K562 (cell line): Measurements from ENCODE around the gene MUC3A. TPM values are rescaled to one million over a fixed set of nuclear protein-coding genes. Genes with fewer than 3 reads are reported as not detected.
"Not testable (repeated sequence)": the region's sequence is repeated elsewhere in the genome, so short reads cannot be mapped to it uniquely, and the experiment has no call there.

ENCODE experiments used
- ADNP ChIP-seq: fragments of 200-800 bp; sonication (Bioruptor generic); IDR thresholded peaks from 2 replicates; pipeline ENCODE4 v1.6.1; 2016; ENCODE audit warnings: missing genetic modification characterization, missing compliant biosample characterization
- ARID1B ChIP-seq: fragments of 450-650 bp; IDR thresholded peaks from 2 replicates; pipeline ENCODE4 v1.6.1; 2016; ENCODE audit warnings: antibody characterized with exemption, mild to moderate bottlenecking, inconsistent platforms
- ATF1 ChIP-seq, 2 experiments: fragments of 450-650 bp in 1 of 2; IDR thresholded peaks; 2 replicates each; pipeline ENCODE4 v1.6.1; 2016; ENCODE audit warnings: missing compliant biosample characterization in 1 of 2, missing genetic modification characterization in 1 of 2
- CREM ChIP-seq: IDR thresholded peaks from 2 replicates; pipeline ENCODE4 v1.6.1; 2014; ENCODE audit warnings: antibody characterized with exemption, low read depth
- CXXC5 ChIP-seq: fragments of 250-450 bp; sonication (Bioruptor Pico); IDR thresholded peaks from 2 replicates; pipeline ENCODE4 v1.8.0; 2022; ENCODE audit warnings: inconsistent platforms, mild to moderate bottlenecking, moderate library complexity
- DPF2 ChIP-seq: fragments of 450-650 bp; IDR thresholded peaks from 2 replicates; pipeline ENCODE4 v1.6.1; 2016
- ELF4 ChIP-seq: fragments of 450-650 bp; formaldehyde crosslinking; IDR thresholded peaks from 2 replicates; pipeline ENCODE4 v1.4.0; 2022; ENCODE audit warnings: missing genetic modification characterization
- FOSL1 ChIP-seq: fragments of 200-800 bp; sonication (Bioruptor generic); conservative IDR thresholded peaks from 2 replicates; pipeline ENCODE4 v1.6.1; 2016; ENCODE audit warnings: missing genetic modification characterization, missing compliant biosample characterization
- FOXM1 ChIP-seq, 2 experiments: fragments of 450-650 bp in 1 of 2; sonication (generic) in 1 of 2; formaldehyde crosslinking in 1 of 2; IDR thresholded peaks; 2 replicates each; pipeline versions ENCODE4 v1.6.1 to v1.9.0; 2017 to 2022; ENCODE audit warnings: low read depth in 2 of 2, mild to moderate bottlenecking in 2 of 2, missing genetic modification reagents in 1 of 2, moderate library complexity in 1 of 2
- GATAD2A ChIP-seq: fragments of 450-650 bp; IDR thresholded peaks from 2 replicates; pipeline ENCODE4 v1.6.1; 2017
- LEF1 ChIP-seq: fragments of 450-650 bp; IDR thresholded peaks from 2 replicates; pipeline ENCODE4 v1.6.1; 2016; ENCODE audit warnings: mild to moderate bottlenecking
- MAZ ChIP-seq, 2 experiments: fragments of 450-650 bp in 1 of 2; sonication (generic) in 1 of 2; formaldehyde crosslinking; IDR thresholded peaks in 1 of 2; conservative IDR thresholded peaks in 1 of 2; 2 replicates each; pipeline versions ENCODE4 v1.4.0 to v1.5.0; 2020; ENCODE audit warnings: mild to moderate bottlenecking in 1 of 2, missing genetic modification reagents in 1 of 2
- MEIS2 ChIP-seq: fragments of 450-650 bp; IDR thresholded peaks from 2 replicates; pipeline ENCODE4 v1.6.1; 2014; ENCODE audit warnings: mild to moderate bottlenecking; ENCODE audit not compliant: partially characterized antibody
- MTA1 ChIP-seq: fragments of 450-650 bp; IDR thresholded peaks from 2 replicates; pipeline ENCODE4 v1.6.1; 2017; ENCODE audit warnings: borderline replicate concordance
- NBN ChIP-seq: fragments of 450-650 bp; IDR thresholded peaks from 2 replicates; pipeline ENCODE4 v1.6.1; 2016; ENCODE audit warnings: low read depth, mild to moderate bottlenecking
- NCOR1 ChIP-seq: fragments of 450-650 bp; IDR thresholded peaks from 2 replicates; pipeline ENCODE4 v1.6.1; 2016; ENCODE audit warnings: mild to moderate bottlenecking, moderate library complexity
- NFIC ChIP-seq: fragments of 450-650 bp; IDR thresholded peaks from 2 replicates; pipeline ENCODE4 v1.6.1; 2017; ENCODE audit warnings: mild to moderate bottlenecking, inconsistent platforms
- PHF20 ChIP-seq: fragments of 450-650 bp; IDR thresholded peaks from 2 replicates; pipeline ENCODE4 v1.6.1; 2018; ENCODE audit not compliant: partially characterized antibody
- PML ChIP-seq: IDR thresholded peaks from 2 replicates; pipeline ENCODE4 v1.6.1; 2012; ENCODE audit warnings: low read length, inconsistent platforms
- SMARCA4 ChIP-seq: fragments of 450-650 bp; IDR thresholded peaks from 2 replicates; pipeline ENCODE4 v1.6.1; 2016
- SMARCC2 ChIP-seq: fragments of 450-650 bp; IDR thresholded peaks from 2 replicates; pipeline ENCODE4 v1.6.1; 2017; ENCODE audit warnings: antibody characterized with exemption, moderate library complexity, mild to moderate bottlenecking, low read depth
- STAT5A ChIP-seq: IDR thresholded peaks from 2 replicates; pipeline ENCODE4 v1.6.1; 2012; ENCODE audit warnings: low read length, inconsistent platforms, borderline replicate concordance
- TAF1 ChIP-seq: IDR thresholded peaks from 2 replicates; pipeline ENCODE4 v1.6.1; 2011; ENCODE audit warnings: mild to moderate bottlenecking, low read length, moderate library complexity; ENCODE audit not compliant: insufficient read depth, control insufficient read depth, severe bottlenecking; ENCODE audit errors: extremely low read depth
- TRIM24 ChIP-seq, 2 experiments: fragments of 450-650 bp; IDR thresholded peaks; 2 replicates each; pipeline ENCODE4 v1.6.1; 2016
- ZNF384 ChIP-seq: IDR thresholded peaks from 2 replicates; pipeline ENCODE4 v1.6.1; 2012; ENCODE audit warnings: low read depth, low read length, improper control_type of control experiment
- polyA plus RNA-seq, 8 experiments: library from polyadenylated mRNA; depleted of rRNA in 4 of 8; stranded (reverse) in 5 of 8; unstranded in 3 of 8; fragments of >200 nt; fragmentation: Nextera tagmentation in 2 of 8; fragmentation: Illumina TruSeq in 1 of 8; extraction: Ambion mirVana in 2 of 8; extraction: Trizol in 1 of 8; gene quantifications; 2 replicates each; pipeline versions ENCODE4 v1.2.1 to v1.2.3, GENCODE V29; 2011 to 2014; ENCODE audit warnings: inconsistent platforms in 1 of 8, missing spikeins in 1 of 8
- total RNA-seq, 7 experiments: library from RNA; depleted of rRNA in 6 of 7; stranded (reverse); fragments of >200 nt in 6 of 7; fragmentation: Illumina TruSeq in 2 of 7; extraction: Trizol in 2 of 7; gene quantifications; 2 replicates each; pipeline versions ENCODE4 v1.2.1 to v1.2.3, GENCODE V29; 2011 to 2021; ENCODE audit warnings: low replicate concordance in 1 of 7
- TF ChIP-seq, protein P1 (sequence below): fragments of 450-650 bp; IDR thresholded peaks from 2 replicates; pipeline ENCODE4 v1.6.1; 2016

Gene MUC3A
- total and polyA plus RNA-seq, 9 of the 15 experiments (the other 6 are each of a cell fraction or from before 2014, with no cell fraction given), result 0.06 to 2.2 (median 0.20) TPM; not detected in 1

DNA sequence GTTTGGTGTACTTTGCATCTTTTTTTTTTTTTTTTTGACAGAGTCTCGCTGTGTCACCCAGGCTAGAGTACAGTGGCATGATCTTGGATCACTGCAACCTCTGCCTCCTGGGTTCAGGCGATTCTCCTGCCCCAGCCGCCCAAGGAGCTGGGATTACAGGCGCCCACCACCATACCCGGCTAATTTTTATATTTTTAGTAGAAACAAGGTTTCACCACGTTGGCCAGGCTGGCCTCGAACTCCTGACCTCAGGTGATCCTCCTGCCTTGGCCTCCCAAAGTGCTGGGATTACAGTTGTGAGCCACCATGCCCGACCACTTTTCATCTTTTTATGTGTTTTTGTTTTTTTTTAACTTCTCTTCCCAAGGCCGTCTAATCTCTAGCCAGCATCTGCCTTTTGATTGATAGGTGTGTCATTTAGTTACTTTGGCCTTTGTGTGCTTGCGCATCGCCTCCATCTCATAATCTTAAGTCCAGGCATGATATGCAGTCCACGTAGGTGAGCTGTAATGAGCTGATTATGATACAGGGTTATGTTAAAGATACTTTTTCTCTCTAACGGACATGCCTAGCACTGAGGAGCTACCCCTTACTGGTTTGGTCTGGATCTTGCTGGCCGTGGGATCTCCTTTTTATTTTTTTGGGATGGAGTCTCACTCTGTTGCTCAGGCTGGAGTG, 35.0 kb downstream of the MUC3A start (continued):
- TF ChIP-seq FOSL1 (tag), result peak; percentile 42
- peak; percentile 58; the same call in 1 of the 2 replicates for TF ChIP-seq MTA1
- TF ChIP-seq LEF1, result peak; percentile 73
- TF ChIP-seq MAZ (CRISPR knock-in tag; conservative IDR thresholded peaks at IDR 0.05 in 1 of 2, IDR thresholded peaks at IDR 0.05 in 1 of 2), result 0 out of 4 replicates have a peak, but pooled peaks of 1 of the 2 experiments have one; percentile 25
- TF ChIP-seq TRIM24 (IDR thresholded peaks at IDR 0.05), result peak; percentile 76 to 82
- TF ChIP-seq TAF1, result peak; percentile 19
- TF ChIP-seq SMARCA4, result peak; percentile 86
- TF ChIP-seq ELF4 (CRISPR knock-in tag), result peak; percentile 46; the same call in 1 of the 2 replicates
- TF ChIP-seq ARID1B, result peak; percentile 95
- TF ChIP-seq CXXC5 (CRISPR knock-in tag), result peak; percentile 85
- TF ChIP-seq NFIC, result peak; percentile 61
- TF ChIP-seq CREM, result peak; percentile 65
- peak; percentile 76 for TF ChIP-seq NCOR1
- peak; percentile 80; the same call in 1 of the 2 replicates for TF ChIP-seq PML
- 0 out of 2 replicates have a peak, but pooled peaks have one; percentile 44 for TF ChIP-seq GATAD2A
- TF ChIP-seq ZNF384, result peak; percentile 75; the same call in 1 of the 2 replicates
- TF ChIP-seq DPF2, result peak; percentile 92
- TF ChIP-seq NBN, result peak; percentile 65
- TF ChIP-seq SMARCC2, result 0 out of 2 replicates have a peak, but pooled peaks have one; percentile 62
- TF ChIP-seq STAT5A, result peak; percentile 73
- TF ChIP-seq PHF20, result peak; percentile 11
- not testable (repeated sequence) for TF ChIP-seq ATF1 (CRISPR knock-in tag; IDR thresholded peaks at IDR 0.05); FOXM1 (CRISPR knock-in tag; IDR thresholded peaks at IDR 0.05; ENCODE audit: low read depth)
- peak; percentile 35; the same call in 1 of the 2 replicates for TF ChIP-seq ATF1 (tag; IDR thresholded peaks at IDR 0.05)
- peak; percentile 81 for TF ChIP-seq FOXM1 (IDR thresholded peaks at IDR 0.05; ENCODE audit: low read depth)
- TF ChIP-seq, protein P1, sequence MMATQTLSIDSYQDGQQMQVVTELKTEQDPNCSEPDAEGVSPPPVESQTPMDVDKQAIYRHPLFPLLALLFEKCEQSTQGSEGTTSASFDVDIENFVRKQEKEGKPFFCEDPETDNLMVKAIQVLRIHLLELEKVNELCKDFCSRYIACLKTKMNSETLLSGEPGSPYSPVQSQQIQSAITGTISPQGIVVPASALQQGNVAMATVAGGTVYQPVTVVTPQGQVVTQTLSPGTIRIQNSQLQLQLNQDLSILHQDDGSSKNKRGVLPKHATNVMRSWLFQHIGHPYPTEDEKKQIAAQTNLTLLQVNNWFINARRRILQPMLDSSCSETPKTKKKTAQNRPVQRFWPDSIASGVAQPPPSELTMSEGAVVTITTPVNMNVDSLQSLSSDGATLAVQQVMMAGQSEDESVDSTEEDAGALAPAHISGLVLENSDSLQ, result peak; percentile 93
- TF ChIP-seq ADNP (tag), result peak; percentile 98
- TF ChIP-seq MEIS2, result peak; percentile 99
